PC-9 (cell line): ENCODE data around the gene GAB2. TPM values are rescaled to one million over a fixed set of nuclear protein-coding genes. Genes with fewer than 3 reads are reported as not detected.

ENCODE experiments used
- BruUV-seq: library from RNA; stranded (reverse); fragments of 400-500 nt; replicated peaks from 2 replicates; lab custom pipeline; 2021; lab: Mats Ljungman, UMichigan
- CTCF ChIA-PET: fragments of 300-600 bp; sonication (Branson Sonifier 250); formaldehyde crosslinking; loops from one replicate; lab custom pipeline; 2022; ENCODE audit warnings: antibody characterized with exemption; lab: Charles Lee
- POLR2A ChIA-PET: fragments of 300-600 bp; sonication (Branson Sonifier 250); formaldehyde crosslinking; loops from one replicate; lab custom pipeline; 2022; ENCODE audit warnings: antibody characterized with exemption; ENCODE audit not compliant: unreplicated experiment; lab: Charles Lee
- DNase-seq, 2 experiments: peaks; one replicate each; pipeline versions ENCODE4 v3.0.0 to v3.0.0-alpha.2; 2015 to 2022; ENCODE audit warnings: mixed read lengths in 1 of 2
- H2AFZ ChIP-seq: fragments of 200-600 bp; sonication (generic); 2 replicates; pipeline ENCODE4 v1.8.1; 2017; ENCODE audit warnings: antibody characterized with exemption
- H3F3A ChIP-seq: fragments of 200-600 bp; sonication (generic); 2 replicates; pipeline ENCODE4 v1.8.1; 2017; ENCODE audit warnings: antibody characterized with exemption, mild to moderate bottlenecking, low read depth; ENCODE audit not compliant: insufficient read depth
- H3K27ac ChIP-seq: fragments of 200-600 bp; sonication (generic); 2 replicates; pipeline ENCODE4 v1.6.1; 2016; ENCODE audit warnings: mixed run types
- H3K27me3 ChIP-seq: fragments of 200-600 bp; sonication (generic); 2 replicates; pipeline ENCODE4 v1.6.1; 2016; ENCODE audit warnings: low read depth, mixed run types; ENCODE audit not compliant: insufficient read depth
- H3K36me3 ChIP-seq: fragments of 200-600 bp; sonication (generic); 2 replicates; pipeline ENCODE4 v1.6.1; 2016; ENCODE audit warnings: low read depth, mixed run types
- H3K4me1 ChIP-seq: fragments of 200-600 bp; sonication (generic); replicated peaks from 2 replicates; pipeline ENCODE4 v1.6.1; 2016; ENCODE audit warnings: mixed run types; ENCODE audit not compliant: insufficient read depth
- H3K4me2 ChIP-seq: fragments of 200-600 bp; sonication (generic); 2 replicates; pipeline ENCODE4 v1.6.1; 2017; ENCODE audit warnings: mixed run types
- H3K4me3 ChIP-seq: fragments of 200-600 bp; sonication (generic); 2 replicates; pipeline ENCODE4 v1.6.1; 2016; ENCODE audit warnings: mixed run types
- H3K79me2 ChIP-seq: fragments of 200-600 bp; sonication (generic); 2 replicates; pipeline ENCODE4 v1.6.1; 2017; ENCODE audit warnings: low read depth, mixed run types
- H3K9me2 ChIP-seq: fragments of 200-600 bp; sonication (generic); 2 replicates; pipeline ENCODE4 v1.8.1; 2017; ENCODE audit warnings: mild to moderate bottlenecking; ENCODE audit not compliant: insufficient read depth
- H3K9me3 ChIP-seq: fragments of 200-600 bp; sonication (generic); 2 replicates; pipeline ENCODE4 v1.8.1; 2016; ENCODE audit warnings: low read depth; ENCODE audit not compliant: insufficient read depth
- H4K20me1 ChIP-seq: fragments of 200-600 bp; sonication (generic); 2 replicates; pipeline ENCODE4 v1.8.1; 2017; ENCODE audit not compliant: insufficient read depth
- EZH2 ChIP-seq: fragments of 200-600 bp; sonication (generic); IDR thresholded peaks from 2 replicates; pipeline ENCODE4 v1.8.0; 2017; ENCODE audit warnings: antibody characterized with exemption, low read depth
- intact Hi-C: fragments of 100-400 bp; cut with micrococcal nuclease; formaldehyde crosslinking; loops from one replicate; pipeline ENCODE4 v1.10.0; 2022; ENCODE audit not compliant: unreplicated experiment
- total RNA-seq: library from RNA; stranded (reverse); gene quantifications from 2 replicates; pipeline ENCODE4 v1.2.3, GENCODE V29; 2021
- TF ChIP-seq, protein P1 (sequence below): fragments of 200-600 bp; sonication (generic); conservative IDR thresholded peaks from 2 replicates; pipeline ENCODE4 v1.6.1; 2017; ENCODE audit warnings: mixed run types, antibody characterized with exemption, mild to moderate bottlenecking, moderate library complexity

GAB2 gene
- total RNA-seq, 1 experiment from 2014 or later: 17.5 TPM

DNA sequence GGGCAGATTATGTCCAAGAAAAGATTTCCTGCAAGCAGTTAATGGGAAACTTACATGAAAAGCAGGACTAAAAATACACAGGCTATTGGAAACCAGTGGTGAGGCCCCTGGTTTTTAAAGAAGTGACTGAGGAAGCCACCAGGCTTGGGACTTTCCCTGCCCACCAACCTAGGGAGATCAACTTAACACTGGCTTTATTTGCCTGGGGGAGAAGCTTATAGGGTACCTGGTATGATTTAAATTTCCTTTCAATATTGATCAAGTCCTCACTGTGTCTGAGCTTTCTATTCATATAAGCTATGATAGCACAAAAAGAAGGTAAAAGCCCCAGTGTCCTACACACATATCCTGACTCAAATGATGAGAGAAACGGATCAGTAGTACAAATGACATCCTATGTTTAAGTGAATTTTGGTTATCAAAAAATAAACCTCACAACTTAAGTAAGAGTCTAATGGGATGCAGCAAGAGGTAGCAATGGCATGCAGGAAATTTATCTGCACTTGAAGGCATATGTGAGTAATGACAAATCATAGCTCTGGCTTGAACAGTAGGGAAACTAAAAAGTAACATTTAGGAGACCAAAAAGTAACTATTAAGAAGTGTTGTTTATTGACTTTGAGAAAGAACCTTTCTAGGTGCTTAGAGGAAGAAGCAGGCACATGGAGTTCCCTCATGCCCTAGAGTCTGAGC is 85.3 kb downstream of the GAB2 start:
- TF ChIP-seq, protein P1, sequence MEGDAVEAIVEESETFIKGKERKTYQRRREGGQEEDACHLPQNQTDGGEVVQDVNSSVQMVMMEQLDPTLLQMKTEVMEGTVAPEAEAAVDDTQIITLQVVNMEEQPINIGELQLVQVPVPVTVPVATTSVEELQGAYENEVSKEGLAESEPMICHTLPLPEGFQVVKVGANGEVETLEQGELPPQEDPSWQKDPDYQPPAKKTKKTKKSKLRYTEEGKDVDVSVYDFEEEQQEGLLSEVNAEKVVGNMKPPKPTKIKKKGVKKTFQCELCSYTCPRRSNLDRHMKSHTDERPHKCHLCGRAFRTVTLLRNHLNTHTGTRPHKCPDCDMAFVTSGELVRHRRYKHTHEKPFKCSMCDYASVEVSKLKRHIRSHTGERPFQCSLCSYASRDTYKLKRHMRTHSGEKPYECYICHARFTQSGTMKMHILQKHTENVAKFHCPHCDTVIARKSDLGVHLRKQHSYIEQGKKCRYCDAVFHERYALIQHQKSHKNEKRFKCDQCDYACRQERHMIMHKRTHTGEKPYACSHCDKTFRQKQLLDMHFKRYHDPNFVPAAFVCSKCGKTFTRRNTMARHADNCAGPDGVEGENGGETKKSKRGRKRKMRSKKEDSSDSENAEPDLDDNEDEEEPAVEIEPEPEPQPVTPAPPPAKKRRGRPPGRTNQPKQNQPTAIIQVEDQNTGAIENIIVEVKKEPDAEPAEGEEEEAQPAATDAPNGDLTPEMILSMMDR: no peak
- no peak for TF ChIP-seq EZH2
- ChIA-PET CTCF (no interaction called here), POLR2A (no interaction called here)
- Histone ChIP-seq H3F3A (no peaks in the 10 kb centered on the region), H3K4me1 (no peaks in the 10 kb centered on the region), H2AFZ (no peak overlapping the region), H3K4me3 (no peak overlapping the region), H3K27ac (no peak overlapping the region), H4K20me1 (no peaks in the 10 kb centered on the region), H3K27me3 (no peaks in the 10 kb centered on the region), H3K4me2 (no peak overlapping the region), H3K9me2 (no peaks in the 10 kb centered on the region), H3K79me2 (no peaks in the 10 kb centered on the region), H3K9me3 (no peaks in the 10 kb centered on the region), H3K36me3 (no peaks in the 10 kb centered on the region)
- BruUV-seq: no TSS peak
- no peak for DNase-seq
- intact Hi-C loops: no loop called here

DNA sequence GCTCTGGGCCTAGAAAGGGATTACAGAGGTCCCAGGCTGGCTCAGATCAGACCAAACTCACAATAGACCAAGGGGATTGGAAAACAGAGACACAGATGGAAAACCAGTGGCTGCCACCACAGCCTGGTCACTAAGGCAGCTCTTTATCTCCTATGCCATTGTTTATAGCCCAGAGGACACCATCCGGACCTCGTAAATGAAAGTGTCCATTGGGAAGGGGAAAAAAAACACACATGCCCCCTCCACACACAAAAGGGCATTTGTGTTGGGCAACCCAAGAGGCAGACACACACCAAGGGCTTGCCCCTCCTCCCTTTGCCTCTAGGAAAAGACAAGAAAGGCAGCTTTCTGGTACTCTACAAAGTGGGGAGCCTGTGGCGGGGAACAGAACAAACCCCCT is 85.9 kb downstream of the GAB2 start:
- ChIA-PET POLR2A (no interaction called here), CTCF (no interaction called here)
- Histone ChIP-seq H3K4me3 (no peak overlapping the region), H3K4me2 (no peak overlapping the region), H3K36me3 (no peaks in the 10 kb centered on the region), H3F3A (no peaks in the 10 kb centered on the region), H3K4me1 (no peaks in the 10 kb centered on the region), H3K27ac (no peak overlapping the region), H3K9me2 (no peaks in the 10 kb centered on the region), H3K9me3 (no peaks in the 10 kb centered on the region), H3K79me2 (no peaks in the 10 kb centered on the region), H3K27me3 (no peaks in the 10 kb centered on the region), H2AFZ (no peak overlapping the region), H4K20me1 (no peaks in the 10 kb centered on the region)
- no peak for DNase-seq
- no TSS peak for BruUV-seq
- intact Hi-C loops: no loop called here
- no peak for TF ChIP-seq EZH2
- TF ChIP-seq, protein P1: no peak

DNA sequence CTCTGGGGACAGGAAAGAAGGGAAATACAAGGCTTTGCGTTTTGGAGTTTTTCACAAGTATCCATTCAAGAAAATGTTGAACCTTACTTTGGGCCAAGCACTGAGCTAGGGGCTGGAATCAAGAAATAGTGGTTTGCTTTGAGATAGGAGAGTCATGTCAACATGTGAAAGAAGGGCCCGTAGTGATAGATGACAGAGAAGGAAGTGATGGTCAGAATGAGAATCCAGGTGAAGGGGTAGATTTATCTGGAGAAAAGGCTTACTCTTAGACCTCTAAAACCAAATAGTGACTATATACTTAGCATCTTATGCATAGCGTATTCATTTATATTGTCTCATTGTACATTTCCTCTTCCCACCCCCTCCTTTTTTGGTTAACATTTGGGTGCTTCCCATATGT is 87.3 kb downstream of the GAB2 start:
- H4K20me1 ChIP-seq: no peaks in the 10 kb centered on the region
- no peaks in the 10 kb centered on the region for H3K27me3 ChIP-seq
- H3K9me3 ChIP-seq: no peaks in the 10 kb centered on the region
- no peaks in the 10 kb centered on the region for H3K36me3 ChIP-seq
- ChIA-PET CTCF (no interaction called here), POLR2A (no interaction called here)
- no peak overlapping the region for H3K27ac ChIP-seq
- no peak overlapping the region for H2AFZ ChIP-seq
- H3K9me2 ChIP-seq: no peaks in the 10 kb centered on the region
- no peaks in the 10 kb centered on the region for H3F3A ChIP-seq
- H3K4me1 ChIP-seq: no peaks in the 10 kb centered on the region
- intact Hi-C loops: no loop called here
- DNase-seq: no peak
- TF ChIP-seq, protein P1: no peak
- TF ChIP-seq EZH2: no peak
- no peak overlapping the region for H3K4me2 ChIP-seq
- H3K79me2 ChIP-seq: no peaks in the 10 kb centered on the region
- H3K4me3 ChIP-seq: no peak overlapping the region
- BruUV-seq: no TSS peak
